HL-60 (cell line): ENCODE measurements around the gene GRIK1.

Experiments
- GABPA ChIP-seq: IDR thresholded peaks from 2 replicates; pipeline ENCODE4 v1.6.1; 2012; ENCODE audit warnings: low read depth
- POLR2AphosphoS5 ChIP-seq: IDR thresholded peaks from 2 replicates; pipeline ENCODE4 v1.6.1; 2012; ENCODE audit warnings: low read depth
- TF ChIP-seq, protein P1 (sequence below): IDR thresholded peaks from one replicate; pipeline ENCODE4 v1.5.1; 2011; ENCODE audit warnings: low read length, control low read depth, inconsistent platforms; ENCODE audit not compliant: insufficient read depth
- TF ChIP-seq, protein P2 (sequence below): IDR thresholded peaks from 2 replicates; pipeline ENCODE4 v1.6.1; 2012; ENCODE audit warnings: low read depth; ENCODE audit not compliant: insufficient replicate concordance

DNA sequence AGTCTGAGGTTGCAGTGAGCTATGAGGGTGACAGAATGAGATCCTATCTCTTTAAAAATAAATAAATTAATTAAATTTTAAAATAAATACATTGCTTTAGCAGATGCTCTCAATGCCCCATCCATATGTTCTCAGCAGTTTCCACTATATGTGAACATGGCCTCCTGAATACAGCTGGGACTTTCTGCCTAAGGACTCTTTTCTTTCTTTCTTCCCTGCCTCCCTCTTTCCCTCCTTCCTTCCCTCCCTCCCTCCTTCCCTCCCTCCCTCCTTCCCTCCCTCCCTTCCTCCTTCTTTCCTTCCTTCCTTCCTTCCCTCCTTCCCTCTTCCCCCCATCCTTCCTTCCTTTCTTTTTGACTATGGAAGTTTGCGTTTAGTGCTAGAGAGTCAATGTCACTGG, 10.2 kb upstream of the GRIK1 start:
- TF ChIP-seq, protein P1, sequence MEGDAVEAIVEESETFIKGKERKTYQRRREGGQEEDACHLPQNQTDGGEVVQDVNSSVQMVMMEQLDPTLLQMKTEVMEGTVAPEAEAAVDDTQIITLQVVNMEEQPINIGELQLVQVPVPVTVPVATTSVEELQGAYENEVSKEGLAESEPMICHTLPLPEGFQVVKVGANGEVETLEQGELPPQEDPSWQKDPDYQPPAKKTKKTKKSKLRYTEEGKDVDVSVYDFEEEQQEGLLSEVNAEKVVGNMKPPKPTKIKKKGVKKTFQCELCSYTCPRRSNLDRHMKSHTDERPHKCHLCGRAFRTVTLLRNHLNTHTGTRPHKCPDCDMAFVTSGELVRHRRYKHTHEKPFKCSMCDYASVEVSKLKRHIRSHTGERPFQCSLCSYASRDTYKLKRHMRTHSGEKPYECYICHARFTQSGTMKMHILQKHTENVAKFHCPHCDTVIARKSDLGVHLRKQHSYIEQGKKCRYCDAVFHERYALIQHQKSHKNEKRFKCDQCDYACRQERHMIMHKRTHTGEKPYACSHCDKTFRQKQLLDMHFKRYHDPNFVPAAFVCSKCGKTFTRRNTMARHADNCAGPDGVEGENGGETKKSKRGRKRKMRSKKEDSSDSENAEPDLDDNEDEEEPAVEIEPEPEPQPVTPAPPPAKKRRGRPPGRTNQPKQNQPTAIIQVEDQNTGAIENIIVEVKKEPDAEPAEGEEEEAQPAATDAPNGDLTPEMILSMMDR, result no peak
- TF ChIP-seq GABPA (no peak), POLR2AphosphoS5 (no peak)
- TF ChIP-seq, protein P2, sequence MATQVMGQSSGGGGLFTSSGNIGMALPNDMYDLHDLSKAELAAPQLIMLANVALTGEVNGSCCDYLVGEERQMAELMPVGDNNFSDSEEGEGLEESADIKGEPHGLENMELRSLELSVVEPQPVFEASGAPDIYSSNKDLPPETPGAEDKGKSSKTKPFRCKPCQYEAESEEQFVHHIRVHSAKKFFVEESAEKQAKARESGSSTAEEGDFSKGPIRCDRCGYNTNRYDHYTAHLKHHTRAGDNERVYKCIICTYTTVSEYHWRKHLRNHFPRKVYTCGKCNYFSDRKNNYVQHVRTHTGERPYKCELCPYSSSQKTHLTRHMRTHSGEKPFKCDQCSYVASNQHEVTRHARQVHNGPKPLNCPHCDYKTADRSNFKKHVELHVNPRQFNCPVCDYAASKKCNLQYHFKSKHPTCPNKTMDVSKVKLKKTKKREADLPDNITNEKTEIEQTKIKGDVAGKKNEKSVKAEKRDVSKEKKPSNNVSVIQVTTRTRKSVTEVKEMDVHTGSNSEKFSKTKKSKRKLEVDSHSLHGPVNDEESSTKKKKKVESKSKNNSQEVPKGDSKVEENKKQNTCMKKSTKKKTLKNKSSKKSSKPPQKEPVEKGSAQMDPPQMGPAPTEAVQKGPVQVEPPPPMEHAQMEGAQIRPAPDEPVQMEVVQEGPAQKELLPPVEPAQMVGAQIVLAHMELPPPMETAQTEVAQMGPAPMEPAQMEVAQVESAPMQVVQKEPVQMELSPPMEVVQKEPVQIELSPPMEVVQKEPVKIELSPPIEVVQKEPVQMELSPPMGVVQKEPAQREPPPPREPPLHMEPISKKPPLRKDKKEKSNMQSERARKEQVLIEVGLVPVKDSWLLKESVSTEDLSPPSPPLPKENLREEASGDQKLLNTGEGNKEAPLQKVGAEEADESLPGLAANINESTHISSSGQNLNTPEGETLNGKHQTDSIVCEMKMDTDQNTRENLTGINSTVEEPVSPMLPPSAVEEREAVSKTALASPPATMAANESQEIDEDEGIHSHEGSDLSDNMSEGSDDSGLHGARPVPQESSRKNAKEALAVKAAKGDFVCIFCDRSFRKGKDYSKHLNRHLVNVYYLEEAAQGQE, result no peak
